Measurements from ENCODE around the gene ESCO1.

Gene ESCO1

DNA sequence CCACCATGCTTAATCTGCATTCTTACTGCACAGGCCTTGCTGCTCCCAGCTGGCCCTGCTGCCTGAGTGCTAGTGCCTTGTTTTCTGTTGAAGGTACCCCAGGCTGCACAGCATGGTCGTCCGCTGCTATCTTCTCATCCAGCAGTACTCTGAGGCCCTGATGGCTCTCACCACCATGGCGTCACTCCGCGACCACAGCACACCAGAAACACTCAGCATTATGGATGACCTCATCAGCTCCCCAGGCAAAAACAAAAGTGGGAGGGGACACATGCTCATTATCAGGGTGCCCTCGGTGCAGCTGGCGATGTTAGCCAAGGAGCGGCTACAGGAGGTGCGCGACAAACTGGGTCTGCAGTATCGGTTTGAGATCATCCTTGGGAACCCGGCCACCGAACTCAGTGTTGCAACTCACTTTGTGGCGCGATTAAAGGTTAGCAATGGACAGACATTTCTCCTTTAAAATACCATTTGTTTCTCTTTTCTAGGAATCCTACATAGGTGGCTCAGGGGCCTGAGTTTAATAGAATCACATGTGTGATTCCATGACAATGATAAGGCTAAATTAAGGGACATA lies 110.5 kb downstream of the ESCO1 start:
- H2BK5ac ChIP-seq (ENCODE audit: low read length) = no peak overlapping the region
- H3K4ac ChIP-seq (ENCODE audit: low read length) = no peak overlapping the region
- H3K9me3 ChIP-seq (replicated peaks in 1 of 2; ENCODE audit: control insufficient read depth in 2 of 2, insufficient read depth in 1 of 2, low read depth in 1 of 2, low read length in 2 of 2) = no peaks in the 10 kb centered on the region
- H4K8ac ChIP-seq (ENCODE audit: low read depth, low read length) = no peak overlapping the region
- peak overlapping the region; percentile 11 for H2BK12ac ChIP-seq (ENCODE audit: low read length)
- WGBS, 2 donors (ENCODE audit: extremely low coverage in 2 of 2, insufficient read length in 2 of 2, insufficient replicate concordance in 1 of 2) = no CpG with 5 or more reads among the region's 15 CpGs
- no peak overlapping the region for H4K91ac ChIP-seq (ENCODE audit: low read depth, low read length, poor library complexity)
- no peak overlapping the region for H3K4me3 ChIP-seq (ENCODE audit: low read length in 2 of 2)
- peaks cover 4% of the 10 kb centered on the region for H3K79me1 ChIP-seq (ENCODE audit: low read depth, low read length)
- no peak for DNase-seq (ENCODE audit: low spot score)
- H2BK15ac ChIP-seq (ENCODE audit: low read length) = no peak overlapping the region
- no peaks in the 10 kb centered on the region for H3K27me3 ChIP-seq (ENCODE audit: control insufficient read depth in 3 of 3, insufficient read depth in 3 of 3, low read depth in 1 of 3, low read length in 3 of 3)
- no peak overlapping the region for H3K27ac ChIP-seq (replicated peaks; ENCODE audit: low read length)
- no peaks in the 10 kb centered on the region for H3K4me1 ChIP-seq (ENCODE audit: control insufficient read depth in 2 of 2, insufficient read depth in 1 of 2, low read depth in 1 of 2, low read length in 2 of 2)
- H3K14ac ChIP-seq (ENCODE audit: low read length) = no peak overlapping the region
- peaks cover 21 to 86% of the 10 kb centered on the region in 2 donors for H3K36me3 ChIP-seq (replicated peaks in 1 of 2; ENCODE audit: control insufficient read depth in 2 of 2, insufficient read depth in 2 of 2, low read length in 2 of 2)
- H3K4me2 ChIP-seq (ENCODE audit: insufficient read depth, low read length, poor library complexity, severe bottlenecking) = no peak overlapping the region
- no peak overlapping the region for H3K18ac ChIP-seq (ENCODE audit: low read length)
- no peak overlapping the region for H2BK120ac ChIP-seq (ENCODE audit: low read depth, low read length)
- no peak overlapping the region for H3K23ac ChIP-seq (ENCODE audit: low read depth, low read length, poor library complexity)
- H3K9ac ChIP-seq (ENCODE audit: low read depth, low read length, poor library complexity) = peak overlapping the region; percentile 65
- no peak overlapping the region for H2AFZ ChIP-seq (ENCODE audit: low read length)
- H2AK5ac ChIP-seq (ENCODE audit: low read depth, low read length) = no peak overlapping the region

DNA sequence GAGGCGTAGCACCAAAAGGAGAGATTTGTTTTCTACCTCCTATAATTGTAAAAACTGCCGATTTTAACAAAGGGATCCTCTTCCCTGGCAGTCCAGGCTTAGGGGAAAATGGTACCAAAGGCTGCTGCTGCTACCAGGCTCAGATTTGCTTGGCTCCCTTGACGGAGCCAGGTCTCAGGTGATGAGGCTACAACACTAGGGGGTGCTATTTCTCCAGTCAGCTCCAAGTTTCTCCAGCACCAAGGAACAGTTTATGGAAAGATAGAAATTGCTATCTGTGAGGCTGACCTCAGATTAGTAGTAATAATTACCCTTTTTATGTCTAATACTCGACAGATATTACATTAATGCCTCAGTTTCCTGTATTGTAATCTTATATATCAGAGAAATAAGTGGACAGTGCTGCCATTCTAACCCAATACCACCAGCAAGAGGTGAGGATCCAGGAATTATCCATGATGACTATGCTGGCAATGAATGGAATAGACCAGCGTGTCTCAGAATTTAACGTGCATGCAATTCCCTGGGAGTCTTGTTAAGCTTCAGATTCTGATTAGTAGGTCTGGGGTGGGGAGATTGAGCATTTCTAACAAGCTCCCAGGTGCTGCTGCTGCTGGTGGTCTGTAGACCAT lies 111.3 kb downstream of the ESCO1 start:
- H3K9me3 ChIP-seq (replicated peaks in 1 of 2; ENCODE audit: control insufficient read depth in 2 of 2, insufficient read depth in 1 of 2, low read depth in 1 of 2, low read length in 2 of 2) = no peaks in the 10 kb centered on the region
- no peak overlapping the region for H2AFZ ChIP-seq (ENCODE audit: low read length)
- no peak overlapping the region for H3K9ac ChIP-seq (ENCODE audit: low read depth, low read length, poor library complexity)
- H2BK12ac ChIP-seq (ENCODE audit: low read length) = no peak overlapping the region
- peaks cover 21 to 84% of the 10 kb centered on the region in 2 donors for H3K36me3 ChIP-seq (replicated peaks in 1 of 2; ENCODE audit: control insufficient read depth in 2 of 2, insufficient read depth in 2 of 2, low read length in 2 of 2)
- H4K8ac ChIP-seq (ENCODE audit: low read depth, low read length) = no peak overlapping the region
- H3K14ac ChIP-seq (ENCODE audit: low read length) = no peak overlapping the region
- no peak overlapping the region for H3K23ac ChIP-seq (ENCODE audit: low read depth, low read length, poor library complexity)
- H2BK5ac ChIP-seq (ENCODE audit: low read length) = no peak overlapping the region
- no peaks in the 10 kb centered on the region for H3K27me3 ChIP-seq (ENCODE audit: control insufficient read depth in 3 of 3, insufficient read depth in 3 of 3, low read depth in 1 of 3, low read length in 3 of 3)
- no CpG with 5 or more reads among the region's 6 CpGs for WGBS, 2 donors (ENCODE audit: extremely low coverage in 2 of 2, insufficient read length in 2 of 2, insufficient replicate concordance in 1 of 2)
- no peak overlapping the region for H3K4me3 ChIP-seq (ENCODE audit: low read length in 2 of 2)
- no peaks in the 10 kb centered on the region for H3K4me1 ChIP-seq (ENCODE audit: control insufficient read depth in 2 of 2, insufficient read depth in 1 of 2, low read depth in 1 of 2, low read length in 2 of 2)
- no peak overlapping the region for H3K18ac ChIP-seq (ENCODE audit: low read length)
- peaks cover 4% of the 10 kb centered on the region for H3K79me1 ChIP-seq (ENCODE audit: low read depth, low read length)
- H4K91ac ChIP-seq (ENCODE audit: low read depth, low read length, poor library complexity) = no peak overlapping the region
- no peak overlapping the region for H3K4ac ChIP-seq (ENCODE audit: low read length)
- no peak overlapping the region for H2AK5ac ChIP-seq (ENCODE audit: low read depth, low read length)
- no peak overlapping the region for H2BK15ac ChIP-seq (ENCODE audit: low read length)
- peak; percentile 30 for DNase-seq (ENCODE audit: low spot score)
- no peak overlapping the region for H3K27ac ChIP-seq (replicated peaks; ENCODE audit: low read length)
- no peak overlapping the region for H3K4me2 ChIP-seq (ENCODE audit: insufficient read depth, low read length, poor library complexity, severe bottlenecking)
- no peak overlapping the region for H2BK120ac ChIP-seq (ENCODE audit: low read depth, low read length)

DNA sequence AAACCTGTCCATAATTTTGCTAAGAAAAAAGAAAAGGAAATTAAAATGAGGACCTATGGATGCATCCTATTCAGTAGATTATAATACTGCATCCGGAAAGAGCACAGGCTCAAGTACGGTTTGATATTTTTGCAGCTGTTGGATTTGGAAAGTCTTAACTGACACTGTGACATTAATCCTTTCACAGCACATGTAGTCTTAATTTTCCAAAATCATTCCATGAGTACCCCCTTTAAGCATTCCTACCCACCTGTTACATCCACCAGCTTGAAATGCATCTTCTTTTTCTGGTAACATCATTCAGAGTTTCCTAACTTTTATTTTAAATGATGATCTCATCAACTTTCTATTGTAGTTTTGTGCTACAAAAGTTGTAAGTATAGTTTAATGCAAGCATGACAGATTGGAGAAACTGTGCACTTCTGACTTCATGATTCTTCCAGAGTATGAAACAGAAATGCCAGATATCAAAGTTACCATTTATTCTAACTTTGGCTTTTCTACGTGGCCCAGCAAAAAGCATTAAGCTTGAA lies 113.5 kb downstream of the ESCO1 start:
- H4K91ac ChIP-seq (ENCODE audit: low read depth, low read length, poor library complexity) = no peak overlapping the region
- no peak overlapping the region for H2BK5ac ChIP-seq (ENCODE audit: low read length)
- no peak overlapping the region for H3K4me2 ChIP-seq (ENCODE audit: insufficient read depth, low read length, poor library complexity, severe bottlenecking)
- H3K9me3 ChIP-seq (replicated peaks in 1 of 2; ENCODE audit: control insufficient read depth in 2 of 2, insufficient read depth in 1 of 2, low read depth in 1 of 2, low read length in 2 of 2) = no peaks in the 10 kb centered on the region
- no peak overlapping the region for H3K4me3 ChIP-seq (ENCODE audit: low read length in 2 of 2)
- H2AK5ac ChIP-seq (ENCODE audit: low read depth, low read length) = no peak overlapping the region
- peaks cover 4% of the 10 kb centered on the region for H3K79me1 ChIP-seq (ENCODE audit: low read depth, low read length)
- H3K18ac ChIP-seq (ENCODE audit: low read length) = no peak overlapping the region
- no peak overlapping the region for H4K8ac ChIP-seq (ENCODE audit: low read depth, low read length)
- WGBS, 2 donors (ENCODE audit: extremely low coverage in 2 of 2, insufficient read length in 2 of 2, insufficient replicate concordance in 1 of 2) = no CpG with 5 or more reads among the region's 3 CpGs
- H3K27ac ChIP-seq (replicated peaks; ENCODE audit: low read length) = no peak overlapping the region
- H3K23ac ChIP-seq (ENCODE audit: low read depth, low read length, poor library complexity) = no peak overlapping the region
- H3K9ac ChIP-seq (ENCODE audit: low read depth, low read length, poor library complexity) = no peak overlapping the region
- H2BK12ac ChIP-seq (ENCODE audit: low read length) = no peak overlapping the region
- H3K27me3 ChIP-seq (ENCODE audit: control insufficient read depth in 3 of 3, insufficient read depth in 3 of 3, low read depth in 1 of 3, low read length in 3 of 3) = no peaks in the 10 kb centered on the region
- no peak for DNase-seq (ENCODE audit: low spot score)
- H3K4me1 ChIP-seq (ENCODE audit: control insufficient read depth in 2 of 2, insufficient read depth in 1 of 2, low read depth in 1 of 2, low read length in 2 of 2) = no peaks in the 10 kb centered on the region
- H2BK120ac ChIP-seq (ENCODE audit: low read depth, low read length) = no peak overlapping the region
- H3K4ac ChIP-seq (ENCODE audit: low read length) = no peak overlapping the region
- H3K36me3 ChIP-seq (replicated peaks in 1 of 2; ENCODE audit: control insufficient read depth in 2 of 2, insufficient read depth in 2 of 2, low read length in 2 of 2) = peaks cover 21 to 88% of the 10 kb centered on the region in 2 donors
- no peak overlapping the region for H2AFZ ChIP-seq (ENCODE audit: low read length)
- H3K14ac ChIP-seq (ENCODE audit: low read length) = no peak overlapping the region
- no peak overlapping the region for H2BK15ac ChIP-seq (ENCODE audit: low read length)

DNA sequence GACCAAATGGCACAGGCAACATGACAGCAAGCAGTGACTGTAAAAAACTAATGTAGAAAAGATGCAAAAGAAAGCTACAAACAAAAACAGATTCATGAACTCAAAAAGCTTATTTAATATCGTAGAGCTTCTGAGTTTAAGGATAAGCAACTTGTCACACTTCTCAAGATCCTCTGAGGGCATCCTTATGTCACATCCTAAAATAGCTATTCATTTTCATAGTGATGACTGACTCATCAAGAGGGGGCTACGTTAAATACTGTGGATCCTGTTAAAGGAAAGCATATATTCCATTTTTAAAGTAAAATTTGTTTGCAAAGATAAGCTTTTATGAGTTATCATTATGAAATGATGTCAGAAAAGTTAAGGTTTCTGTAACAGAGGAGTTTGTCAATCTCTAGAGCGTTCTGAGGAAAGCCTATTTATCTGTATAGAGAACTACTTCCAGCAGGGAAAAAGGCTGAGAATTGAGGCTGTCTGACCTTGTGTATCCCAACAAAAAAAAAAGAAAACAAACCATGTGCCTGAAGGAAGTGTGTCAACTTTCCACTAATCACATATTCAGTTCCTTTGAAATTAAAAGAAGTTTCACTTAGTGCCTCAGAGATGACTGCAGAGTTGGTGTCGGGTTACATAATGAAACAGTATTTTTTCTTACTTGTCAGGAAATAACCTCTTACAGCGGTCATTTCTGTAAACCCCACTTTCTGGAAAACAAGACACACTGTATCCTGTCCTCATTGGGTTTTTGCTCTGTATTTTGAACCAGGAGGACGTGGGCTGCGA lies 115.5 kb downstream of the ESCO1 start:
- H4K8ac ChIP-seq (ENCODE audit: low read depth, low read length) = no peak overlapping the region
- no peaks in the 10 kb centered on the region for H3K9me3 ChIP-seq (replicated peaks in 1 of 2; ENCODE audit: control insufficient read depth in 2 of 2, insufficient read depth in 1 of 2, low read depth in 1 of 2, low read length in 2 of 2)
- no peak overlapping the region for H2AK5ac ChIP-seq (ENCODE audit: low read depth, low read length)
- no peak overlapping the region for H2BK15ac ChIP-seq (ENCODE audit: low read length)
- H3K9ac ChIP-seq (ENCODE audit: low read depth, low read length, poor library complexity) = no peak overlapping the region
- DNase-seq (ENCODE audit: low spot score) = no peak
- H3K27me3 ChIP-seq (ENCODE audit: control insufficient read depth in 3 of 3, insufficient read depth in 3 of 3, low read depth in 1 of 3, low read length in 3 of 3) = no peaks in the 10 kb centered on the region
- no peak overlapping the region for H3K14ac ChIP-seq (ENCODE audit: low read length)
- H3K4me3 ChIP-seq (ENCODE audit: low read length in 2 of 2) = no peak overlapping the region
- no peak overlapping the region for H3K27ac ChIP-seq (replicated peaks; ENCODE audit: low read length)
- H3K23ac ChIP-seq (ENCODE audit: low read depth, low read length, poor library complexity) = no peak overlapping the region
- no peak overlapping the region for H4K91ac ChIP-seq (ENCODE audit: low read depth, low read length, poor library complexity)
- no CpG with 5 or more reads among the region's 7 CpGs for WGBS, 2 donors (ENCODE audit: extremely low coverage in 2 of 2, insufficient read length in 2 of 2, insufficient replicate concordance in 1 of 2)
- H2BK5ac ChIP-seq (ENCODE audit: low read length) = no peak overlapping the region
- no peak overlapping the region for H2AFZ ChIP-seq (ENCODE audit: low read length)
- no peak overlapping the region for H3K4ac ChIP-seq (ENCODE audit: low read length)
- H3K4me2 ChIP-seq (ENCODE audit: insufficient read depth, low read length, poor library complexity, severe bottlenecking) = no peak overlapping the region
- H3K4me1 ChIP-seq (ENCODE audit: control insufficient read depth in 2 of 2, insufficient read depth in 1 of 2, low read depth in 1 of 2, low read length in 2 of 2) = no peaks in the 10 kb centered on the region
- H2BK120ac ChIP-seq (ENCODE audit: low read depth, low read length) = no peak overlapping the region
- no peak overlapping the region for H3K18ac ChIP-seq (ENCODE audit: low read length)
- H3K79me1 ChIP-seq (ENCODE audit: low read depth, low read length) = peaks cover 4% of the 10 kb centered on the region
- H2BK12ac ChIP-seq (ENCODE audit: low read length) = no peak overlapping the region
- peaks cover 16 to 91% of the 10 kb centered on the region in 2 donors for H3K36me3 ChIP-seq (replicated peaks in 1 of 2; ENCODE audit: control insufficient read depth in 2 of 2, insufficient read depth in 2 of 2, low read length in 2 of 2)
